CD14-positive monocyte (primary cell): ENCODE data around the gene PRKAG3. TPM values are rescaled to one million over a fixed set of nuclear protein-coding genes. Genes with fewer than 3 reads are reported as not detected.

ENCODE experiments used
- DNase-seq, 3 donors: peaks; one replicate each; pipeline ENCODE4 v3.0.0-alpha.2; 2011 to 2022
- H2AFZ ChIP-seq: 2 replicates; pipeline ENCODE4 v1.6.0; 2012; ENCODE audit warnings: mild to moderate bottlenecking, low read depth, low read length, inconsistent platforms; ENCODE audit not compliant: insufficient read depth, poor library complexity, severe bottlenecking
- H3K27ac ChIP-seq, 2 donors: 1 replicate in 1 of 2; 2 replicates in 1 of 2; pipeline ENCODE4 v1.5.1; 2012 to 2013; ENCODE audit warnings: low read length in 2 of 2, control low read depth in 1 of 2, inconsistent platforms in 1 of 2, low read depth in 1 of 2, mild to moderate bottlenecking in 1 of 2
- H3K27me3 ChIP-seq, 2 donors: one replicate each; pipeline versions ENCODE4 v1.6.0 to v1.6.1; 2011 to 2013; ENCODE audit warnings: low read length in 2 of 2; ENCODE audit not compliant: control insufficient read depth in 2 of 2, insufficient read depth in 2 of 2
- H3K36me3 ChIP-seq, 2 donors: replicated peaks in 1 of 2; 1 replicate in 1 of 2; 2 replicates in 1 of 2; pipeline versions ENCODE4 v1.5.1 to v1.6.1; 2012 to 2013; ENCODE audit warnings: low read length in 2 of 2, control low read depth in 1 of 2, inconsistent platforms in 1 of 2, mild to moderate bottlenecking in 1 of 2; ENCODE audit not compliant: insufficient read depth in 2 of 2, control insufficient read depth in 1 of 2
- H3K4me1 ChIP-seq, 2 donors: 1 replicate in 1 of 2; 2 replicates in 1 of 2; pipeline versions ENCODE4 v1.5.1 to v1.6.1; 2012 to 2013; ENCODE audit warnings: low read length in 2 of 2, control low read depth in 1 of 2, inconsistent platforms in 1 of 2, mild to moderate bottlenecking in 1 of 2, moderate library complexity in 1 of 2; ENCODE audit not compliant: insufficient read depth in 2 of 2, control insufficient read depth in 1 of 2
- H3K4me2 ChIP-seq: replicated peaks from 2 replicates; pipeline ENCODE3; 2012; ENCODE audit warnings: low read length, moderate library complexity, mild to moderate bottlenecking; ENCODE audit not compliant: poor library complexity, severe bottlenecking; ENCODE audit errors: extremely low read depth
- H3K4me3 ChIP-seq, 3 experiments: fragments of 200-600 bp in 1 of 3; sonication (generic) in 1 of 3; replicated peaks in 1 of 3; 1 replicate in 2 of 3; 2 replicates in 1 of 3; pipeline ENCODE4 v1.5.1; 2011 to 2013; ENCODE audit warnings: low read length in 3 of 3, mild to moderate bottlenecking in 3 of 3, control low read depth in 2 of 3, low read depth in 2 of 3, inconsistent platforms in 1 of 3, moderate library complexity in 1 of 3
- H3K79me2 ChIP-seq: 2 replicates; pipeline ENCODE4 v1.6.0; 2012; ENCODE audit warnings: mild to moderate bottlenecking, control low read depth, inconsistent platforms, low read length, moderate library complexity; ENCODE audit not compliant: insufficient read depth
- H3K9ac ChIP-seq: 2 replicates; pipeline ENCODE4 v1.6.0; 2017; ENCODE audit warnings: low read length, mild to moderate bottlenecking; ENCODE audit not compliant: insufficient read depth, poor library complexity, severe bottlenecking
- H3K9me3 ChIP-seq, 2 donors: replicated peaks in 1 of 2; 1 replicate in 1 of 2; 2 replicates in 1 of 2; pipeline versions ENCODE4 v1.5.1 to v1.6.1; 2012 to 2013; ENCODE audit warnings: low read length in 2 of 2, control low read depth in 1 of 2; ENCODE audit not compliant: control insufficient read depth in 1 of 2, insufficient read depth in 1 of 2
- H4K20me1 ChIP-seq: 2 replicates; pipeline ENCODE4 v1.6.0; 2012; ENCODE audit warnings: mild to moderate bottlenecking, low read length, control low read depth, moderate library complexity; ENCODE audit not compliant: insufficient read depth
- H3K27ac Mint-ChIP-seq, 7 donors: one replicate each; pipeline ENCODE4 v1.8.0; 2020; ENCODE audit warnings: mild to moderate bottlenecking in 7 of 7, mixed read lengths in 7 of 7, moderate library complexity in 6 of 7, inconsistent platforms in 2 of 7
- H3K27me3 Mint-ChIP-seq, 3 donors: one replicate each; pipeline ENCODE4 v1.8.0; 2021 to 2022; ENCODE audit warnings: low read depth in 3 of 3, mild to moderate bottlenecking in 3 of 3, mixed read lengths in 3 of 3, moderate library complexity in 3 of 3, inconsistent platforms in 1 of 3
- H3K36me3 Mint-ChIP-seq, 2 donors: one replicate each; pipeline ENCODE4 v1.8.0; 2020; ENCODE audit warnings: mixed read lengths in 2 of 2, inconsistent platforms in 1 of 2, mild to moderate bottlenecking in 1 of 2
- H3K4me1 Mint-ChIP-seq: one replicate; pipeline ENCODE4 v1.8.0; 2020; ENCODE audit warnings: mild to moderate bottlenecking, mixed read lengths
- H3K4me3 Mint-ChIP-seq, 2 donors: one replicate each; pipeline ENCODE4 v1.8.0; 2020; ENCODE audit warnings: mild to moderate bottlenecking in 2 of 2, mixed read lengths in 2 of 2, moderate library complexity in 1 of 2
- H3K9me3 Mint-ChIP-seq, 7 donors: one replicate each; pipeline ENCODE4 v1.8.0; 2020 to 2022; ENCODE audit warnings: mixed read lengths in 7 of 7, mild to moderate bottlenecking in 6 of 7, moderate library complexity in 6 of 7, inconsistent platforms in 2 of 7
- CTCF ChIP-seq: fragments of 200-600 bp; IDR thresholded peaks from one replicate; pipeline ENCODE4 v1.8.0; 2022; ENCODE audit warnings: antibody characterized with exemption, mild to moderate bottlenecking
- WGBS: methylation state at CpG from one replicate; pipeline ENCODE4 v1.1.5; 2013; ENCODE audit warnings: missing lambda C conversion rate; ENCODE audit not compliant: insufficient coverage; 5-methylcytosine and 5-hydroxymethylcytosine counted together
- intact Hi-C, 2 donors: fragments of 100-400 bp; cut with micrococcal nuclease; formaldehyde crosslinking; loops; one replicate each; pipeline versions ENCODE4 v1.15.0 to v1.15.1; 2023
- polyA plus RNA-seq, 3 donors: library from polyadenylated mRNA; depleted of rRNA in 1 of 3; unstranded in 2 of 3; stranded (reverse) in 1 of 3; fragments of 300-500 nt in 2 of 3; fragments of >200 nt in 1 of 3; fragmentation: Illumina TruSeq in 2 of 3; gene quantifications; 1 replicate in 2 of 3; 2 replicates in 1 of 3; pipeline ENCODE4 v1.2.3, GENCODE V29; 2012 to 2021

Gene PRKAG3
- polyA plus RNA-seq, 3 donors, result not detected

GRCh38 chr2:218798767-218799504, 32.7 kb downstream of the PRKAG3 start:
- H3K27ac Mint-ChIP-seq, result no peak overlapping the region
- no peak for TF ChIP-seq CTCF

GRCh38 chr2:218796691-218797090, 34.9 kb downstream of the PRKAG3 start:
- Histone ChIP-seq H4K20me1 (peaks cover 72% of the 10 kb centered on the region), H3K4me3 (no peak overlapping the region), H3K9me3 (no peaks in the 10 kb centered on the region), H2AFZ (no peak overlapping the region), H3K27me3 (peaks cover 22 to 41% of the 10 kb centered on the region in 2 donors), H3K4me1 (no peaks in the 10 kb centered on the region), H3K79me2 (no peaks in the 10 kb centered on the region), H3K9ac (no peak overlapping the region), H3K4me2 (no peak overlapping the region), H3K27ac (no peak overlapping the region), H3K36me3 (no peaks in the 10 kb centered on the region)
- no peak for TF ChIP-seq CTCF
- Mint-ChIP-seq H3K27ac (no peak overlapping the region), H3K9me3 (peaks cover 0 to 11% (median 0%) of the 10 kb centered on the region in 7 donors), H3K36me3 (peaks cover 26 to 31% of the 10 kb centered on the region in 2 donors), H3K27me3 (peaks cover 42 to 45% (median 45%) of the 10 kb centered on the region in 3 donors), H3K4me3 (peak overlapping the region in 1 of 2 donors; percentile 31), H3K4me1 (peaks cover 3% of the 10 kb centered on the region)
- no CpG with 5 or more reads among the region's 4 CpGs for WGBS
- no peak for DNase-seq
- intact Hi-C loops, result loop anchor here in 1 of 2 donors (5.0 kb wide), 1 partner anchor 36 kb away; the partner anchor contains the start of gene PRKAG3

More at GRCh38 chr2:218798767-218799504, 32.7 kb downstream of the PRKAG3 start:
- peaks cover 14% of the 10 kb centered on the region for H3K4me1 Mint-ChIP-seq
- H2AFZ ChIP-seq, result no peak overlapping the region
- no peaks in the 10 kb centered on the region for H3K9me3 ChIP-seq
- H3K4me1 ChIP-seq, result peaks cover 5 to 10% of the 10 kb centered on the region in 2 donors
- intact Hi-C loops, result loop anchor here in 1 of 2 donors (5.0 kb wide), 1 partner anchor 33 kb away; the partner anchor contains the start of gene PRKAG3
- H3K27ac ChIP-seq, result no peak overlapping the region
- H3K4me2 ChIP-seq, result no peak overlapping the region
- 23% methylated on average over 7 of the region's 12 CpGs for WGBS
- H3K79me2 ChIP-seq, result no peaks in the 10 kb centered on the region
- H3K4me3 ChIP-seq, result no peak overlapping the region
- peaks cover 22 to 39% of the 10 kb centered on the region in 2 donors for H3K27me3 ChIP-seq
- no peaks in the 10 kb centered on the region for H3K36me3 ChIP-seq
- H4K20me1 ChIP-seq, result peaks cover 71% of the 10 kb centered on the region
- H3K27me3 Mint-ChIP-seq, result peaks cover 39 to 47% (median 40%) of the 10 kb centered on the region in 3 donors
- H3K36me3 Mint-ChIP-seq, result peaks cover 26 to 27% of the 10 kb centered on the region in 2 donors
- no peak for DNase-seq
- H3K4me3 Mint-ChIP-seq, result peak overlapping the region in 1 of 2 donors; percentile 79
- no peak overlapping the region for H3K9ac ChIP-seq
- peaks cover 0 to 13% (median 0%) of the 10 kb centered on the region in 7 donors for H3K9me3 Mint-ChIP-seq
